BLaER1 (cell line): ENCODE results near the gene ZNF831.
A peak's percentile ranks its signal among the peaks of the same experiment; 100 is the strongest.

Experiments used
- H3K27ac ChIP-seq: shearing (Covaris generic); formaldehyde crosslinking; 2 replicates; pipeline ENCODE4 v1.8.1; 2022
- H3K27me3 ChIP-seq: shearing (Covaris generic); formaldehyde crosslinking; 2 replicates; pipeline ENCODE4 v1.8.1; 2022
- H3K36me3 ChIP-seq: shearing (Covaris generic); formaldehyde crosslinking; 2 replicates; pipeline ENCODE4 v1.8.1; 2022
- H3K4me1 ChIP-seq: shearing (Covaris generic); formaldehyde crosslinking; 2 replicates; pipeline ENCODE4 v1.8.1; 2022
- H3K4me2 ChIP-seq: shearing (Covaris generic); formaldehyde crosslinking; 2 replicates; pipeline ENCODE4 v1.8.1; 2022
- H3K4me3 ChIP-seq: shearing (Covaris generic); formaldehyde crosslinking; 2 replicates; pipeline ENCODE4 v1.8.1; 2022
- H3K9ac ChIP-seq: shearing (Covaris generic); formaldehyde crosslinking; 2 replicates; pipeline ENCODE4 v1.8.1; 2022
- H3K9me3 ChIP-seq: shearing (Covaris generic); formaldehyde crosslinking; 2 replicates; pipeline ENCODE4 v1.8.1; 2022
- H4K20me1 ChIP-seq: shearing (Covaris generic); formaldehyde crosslinking; 2 replicates; pipeline ENCODE4 v1.8.1; 2022
- Cebpa-rat ChIP-seq: shearing (Covaris generic); IDR thresholded peaks from 2 replicates; pipeline ENCODE4 v1.8.1; 2022

The ZNF831 gene

GRCh38 chr20:59231124-59231804 lies 67.6 kb downstream of the ZNF831 start:
- H3K4me1 ChIP-seq, result peaks cover 8% of the 10 kb centered on the region
- no peak for TF ChIP-seq Cebpa-rat
- no peak overlapping the region for H3K4me3 ChIP-seq
- H3K9ac ChIP-seq, result no peak overlapping the region
- no peak overlapping the region for H3K4me2 ChIP-seq
- H3K27me3 ChIP-seq, result no peaks in the 10 kb centered on the region
- peaks cover 5% of the 10 kb centered on the region for H3K9me3 ChIP-seq
- H4K20me1 ChIP-seq, result no peaks in the 10 kb centered on the region
- H3K27ac ChIP-seq, result no peak overlapping the region
- no peaks in the 10 kb centered on the region for H3K36me3 ChIP-seq

- H3K27ac ChIP-seq, result no peak overlapping the region
- H3K9ac ChIP-seq, result no peak overlapping the region
- TF ChIP-seq Cebpa-rat, result no peak
- H3K4me3 ChIP-seq, result no peak overlapping the region
- no peaks in the 10 kb centered on the region for H3K27me3 ChIP-seq
- peaks cover 11% of the 10 kb centered on the region for H3K4me1 ChIP-seq
- H3K4me2 ChIP-seq, result no peak overlapping the region
- H4K20me1 ChIP-seq, result no peaks in the 10 kb centered on the region
- H3K36me3 ChIP-seq, result no peaks in the 10 kb centered on the region
- peaks cover 5% of the 10 kb centered on the region for H3K9me3 ChIP-seq
Measured at GRCh38 chr20:59232618-59233017, 69.0 kb downstream of the ZNF831 start.

- no peaks in the 10 kb centered on the region for H3K36me3 ChIP-seq
- H3K4me1 ChIP-seq, result peaks cover 11% of the 10 kb centered on the region
- no peaks in the 10 kb centered on the region for H3K27me3 ChIP-seq
- H3K4me3 ChIP-seq, result no peak overlapping the region
- H4K20me1 ChIP-seq, result no peaks in the 10 kb centered on the region
- H3K27ac ChIP-seq, result no peak overlapping the region
- no peak overlapping the region for H3K4me2 ChIP-seq
- no peak overlapping the region for H3K9ac ChIP-seq
- TF ChIP-seq Cebpa-rat, result no peak
- no peaks in the 10 kb centered on the region for H3K9me3 ChIP-seq
Measured at GRCh38 chr20:59235226-59235625, 71.6 kb downstream of the ZNF831 start.

GRCh38 chr20:59240006-59240405 lies 76.4 kb downstream of the ZNF831 start:
- Histone ChIP-seq H3K36me3 (no peaks in the 10 kb centered on the region), H3K4me3 (no peak overlapping the region), H3K4me2 (no peak overlapping the region), H3K9me3 (no peaks in the 10 kb centered on the region), H4K20me1 (no peaks in the 10 kb centered on the region), H3K9ac (no peak overlapping the region), H3K27ac (no peak overlapping the region), H3K4me1 (peaks cover 11% of the 10 kb centered on the region), H3K27me3 (no peaks in the 10 kb centered on the region)
- TF ChIP-seq Cebpa-rat, result no peak

- TF ChIP-seq Cebpa-rat, result no peak
- Histone ChIP-seq H3K4me3 (no peak overlapping the region), H4K20me1 (no peaks in the 10 kb centered on the region), H3K4me2 (no peak overlapping the region), H3K9ac (no peak overlapping the region), H3K27ac (no peak overlapping the region), H3K36me3 (no peaks in the 10 kb centered on the region), H3K4me1 (no peaks in the 10 kb centered on the region), H3K9me3 (no peaks in the 10 kb centered on the region), H3K27me3 (no peaks in the 10 kb centered on the region)
Measured at GRCh38 chr20:59242714-59243626, 79.3 kb downstream of the ZNF831 start.

GRCh38 chr20:59246691-59247400 lies 83.2 kb downstream of the ZNF831 start:
- no peaks in the 10 kb centered on the region for H3K27me3 ChIP-seq
- TF ChIP-seq Cebpa-rat, result no peak
- H3K4me1 ChIP-seq, result no peaks in the 10 kb centered on the region
- H4K20me1 ChIP-seq, result no peaks in the 10 kb centered on the region
- no peak overlapping the region for H3K4me3 ChIP-seq
- no peaks in the 10 kb centered on the region for H3K36me3 ChIP-seq
- no peak overlapping the region for H3K9ac ChIP-seq
- peaks cover 15% of the 10 kb centered on the region for H3K9me3 ChIP-seq
- no peak overlapping the region for H3K27ac ChIP-seq
- no peak overlapping the region for H3K4me2 ChIP-seq

GRCh38 chr20:59247731-59248684 lies 84.4 kb downstream of the ZNF831 start:
- Histone ChIP-seq H3K36me3 (no peaks in the 10 kb centered on the region), H3K4me1 (peaks cover 8% of the 10 kb centered on the region), H3K4me2 (no peak overlapping the region), H3K9ac (no peak overlapping the region), H3K9me3 (peaks cover 15% of the 10 kb centered on the region), H3K27me3 (no peaks in the 10 kb centered on the region), H4K20me1 (no peaks in the 10 kb centered on the region), H3K4me3 (no peak overlapping the region), H3K27ac (no peak overlapping the region)
- no peak for TF ChIP-seq Cebpa-rat

GRCh38 chr20:59250293-59250692 lies 86.7 kb downstream of the ZNF831 start:
- H3K4me2 ChIP-seq, result no peak overlapping the region
- peaks cover 25% of the 10 kb centered on the region for H3K4me1 ChIP-seq
- peaks cover 15% of the 10 kb centered on the region for H3K9me3 ChIP-seq
- no peaks in the 10 kb centered on the region for H4K20me1 ChIP-seq
- TF ChIP-seq Cebpa-rat, result no peak
- no peaks in the 10 kb centered on the region for H3K36me3 ChIP-seq
- H3K9ac ChIP-seq, result no peak overlapping the region
- no peak overlapping the region for H3K27ac ChIP-seq
- H3K27me3 ChIP-seq, result no peaks in the 10 kb centered on the region
- H3K4me3 ChIP-seq, result no peak overlapping the region

GRCh38 chr20:59253325-59253724 lies 89.7 kb downstream of the ZNF831 start:
- Histone ChIP-seq H3K9me3 (peaks cover 15% of the 10 kb centered on the region), H4K20me1 (no peaks in the 10 kb centered on the region), H3K27ac (peak overlapping the region; percentile 8; the same call in 1 of the 2 replicates), H3K4me1 (peaks cover 35% of the 10 kb centered on the region), H3K4me2 (peak overlapping the region; percentile 68), H3K27me3 (no peaks in the 10 kb centered on the region), H3K9ac (no peak overlapping the region), H3K4me3 (no peak overlapping the region), H3K36me3 (no peaks in the 10 kb centered on the region)
- no peak for TF ChIP-seq Cebpa-rat
